SK-N-DZ (cell line): Measurements from ENCODE around the gene SHQ1.

ENCODE experiments used
- DNase-seq: peaks from one replicate; pipeline ENCODE4 v3.0.0-alpha.2; 2015; ENCODE audit warnings: low spot score

SHQ1 gene

DNA sequence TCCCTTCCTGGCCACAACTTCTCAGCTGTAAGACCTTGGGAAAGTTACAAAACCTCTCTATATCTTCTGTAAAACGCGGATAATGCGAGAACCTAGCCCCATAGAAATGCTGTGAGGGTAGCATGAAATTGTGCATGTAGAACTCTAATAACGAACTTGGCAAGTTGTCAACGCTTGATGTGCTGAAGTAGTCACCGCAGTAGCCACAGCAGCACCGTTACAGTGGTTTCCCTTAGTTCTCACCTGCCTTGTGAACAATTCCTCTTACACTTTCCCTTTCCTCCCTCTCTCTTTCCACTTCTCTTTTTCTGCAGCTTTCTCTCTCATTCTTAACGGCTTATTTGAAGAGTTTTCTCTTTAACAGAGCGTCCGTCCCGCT lies 447 bp upstream of the SHQ1 start:
- peak; percentile 9 for DNase-seq

DNA sequence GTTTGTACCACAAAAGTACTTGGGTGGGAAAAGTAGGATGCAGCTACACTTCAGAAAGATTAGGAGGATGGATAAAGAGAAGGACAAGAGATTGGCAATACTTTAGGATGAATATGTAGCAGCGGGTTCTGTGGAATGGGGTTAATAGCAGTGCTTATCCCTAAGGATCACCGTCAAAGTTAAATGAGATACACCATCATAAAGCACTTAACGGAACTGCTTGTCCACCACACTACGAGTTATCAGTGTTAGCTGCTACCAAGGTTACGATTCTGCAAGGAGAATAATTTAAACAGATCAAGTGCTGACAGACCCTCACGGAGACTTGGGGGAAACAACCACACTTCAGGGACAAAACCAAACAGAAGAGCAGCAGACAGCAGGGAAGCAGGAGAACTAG lies 963 bp downstream of the SHQ1 start:
- no peak for DNase-seq

DNA sequence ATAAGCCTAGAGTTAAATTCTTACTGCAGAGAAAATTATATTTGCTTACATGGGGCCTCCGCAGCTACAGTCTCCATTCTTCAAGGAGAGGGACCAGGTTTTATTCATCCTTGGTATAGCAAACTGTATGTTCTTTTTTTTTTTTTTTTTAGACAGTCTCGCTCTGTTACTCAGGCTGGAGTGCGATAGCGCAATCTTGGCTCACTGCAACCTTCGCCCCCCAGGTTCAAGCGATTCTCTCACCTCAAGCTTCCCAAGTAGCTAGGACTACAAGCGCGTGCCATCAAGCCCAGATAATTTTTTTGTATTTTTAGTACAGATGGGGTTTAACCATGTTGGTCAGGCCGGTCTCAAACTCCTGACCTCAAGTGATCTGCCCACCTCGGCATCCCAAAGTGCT lies 2.1 kb downstream of the SHQ1 start:
- DNase-seq, result no peak

DNA sequence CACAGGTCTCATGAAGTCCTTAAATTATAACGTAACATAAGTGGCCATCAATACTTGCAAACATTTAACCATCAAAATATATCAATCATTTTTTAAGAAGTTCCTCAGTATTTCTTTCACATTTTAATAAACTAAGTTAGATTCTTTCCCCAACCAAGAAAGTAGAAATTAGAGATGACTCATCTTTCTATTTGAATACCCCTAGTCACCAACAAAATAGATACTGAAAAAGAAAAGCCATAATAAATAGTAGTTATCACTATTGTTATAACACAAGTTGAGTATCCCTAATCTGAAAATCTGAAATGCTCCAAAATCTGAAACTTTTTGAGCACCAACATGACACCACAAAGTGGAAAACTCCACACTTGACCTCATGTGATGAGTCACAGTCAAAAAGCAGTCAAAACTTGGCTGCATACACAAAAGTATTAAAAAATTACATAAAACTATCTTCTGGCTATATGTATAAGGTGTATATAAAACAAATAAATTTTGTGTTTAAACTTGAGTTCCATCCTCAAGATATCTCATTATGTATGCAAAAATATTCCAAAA lies 3.7 kb downstream of the SHQ1 start:
- DNase-seq, result no peak

DNA sequence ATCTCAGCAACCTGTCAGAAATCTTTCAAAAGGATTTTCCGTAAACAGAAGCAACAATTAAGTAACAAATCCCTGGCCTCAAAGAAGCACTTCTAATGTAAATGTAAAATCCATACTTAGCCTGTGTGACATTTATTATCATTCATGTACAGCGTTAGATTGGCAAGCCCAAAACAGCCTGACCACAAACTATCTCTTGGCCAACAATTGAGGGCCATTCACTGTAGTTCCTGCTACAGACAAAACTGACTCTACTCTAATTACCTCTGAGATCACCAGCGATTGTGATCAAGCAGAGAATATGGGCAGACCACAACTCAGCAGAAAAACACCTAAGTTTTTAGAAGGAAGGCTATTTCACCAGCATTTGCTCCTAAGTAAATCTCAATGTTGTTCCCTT lies 9.2 kb downstream of the SHQ1 start:
- no peak for DNase-seq

DNA sequence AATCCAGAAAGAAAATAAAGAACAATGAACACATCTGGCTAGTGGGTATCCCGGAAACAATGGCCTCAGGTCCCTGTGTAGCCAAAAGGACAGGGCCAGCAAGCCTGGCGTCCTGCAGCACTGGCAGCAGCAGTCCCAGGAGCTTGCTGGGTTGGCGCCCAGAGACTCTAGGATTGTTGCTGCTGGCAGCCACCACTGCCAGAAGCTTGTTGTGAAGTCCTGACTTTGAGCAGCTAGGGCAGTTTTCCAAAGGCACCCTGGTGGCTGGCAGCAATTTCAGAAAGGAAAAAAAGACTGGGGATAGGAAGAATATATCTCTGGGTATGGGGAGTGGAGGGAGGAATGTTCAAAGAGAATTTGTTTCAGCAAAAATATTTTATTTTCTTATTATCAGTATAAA lies 11.3 kb downstream of the SHQ1 start:
- DNase-seq, result no peak

DNA sequence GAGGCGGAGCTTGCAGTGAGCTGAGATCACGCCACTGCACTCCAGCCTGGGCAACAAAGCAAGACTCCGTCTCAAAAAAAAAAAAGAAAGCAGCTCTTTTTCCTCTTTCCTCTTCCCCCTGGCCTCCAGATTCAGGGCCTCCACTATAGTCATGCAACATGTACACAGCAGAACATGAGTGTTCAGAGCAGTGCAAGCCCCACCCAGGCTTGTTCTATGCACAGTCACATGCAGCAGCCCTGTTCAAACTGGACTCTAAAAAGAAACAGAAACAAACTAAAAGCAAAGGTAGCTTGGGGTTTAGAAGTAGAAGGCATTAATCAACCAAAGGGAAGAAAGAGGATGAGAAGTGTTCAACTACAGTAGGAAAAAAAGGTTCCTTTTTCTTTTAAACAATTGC lies 11.8 kb downstream of the SHQ1 start:
- DNase-seq, result no peak

DNA sequence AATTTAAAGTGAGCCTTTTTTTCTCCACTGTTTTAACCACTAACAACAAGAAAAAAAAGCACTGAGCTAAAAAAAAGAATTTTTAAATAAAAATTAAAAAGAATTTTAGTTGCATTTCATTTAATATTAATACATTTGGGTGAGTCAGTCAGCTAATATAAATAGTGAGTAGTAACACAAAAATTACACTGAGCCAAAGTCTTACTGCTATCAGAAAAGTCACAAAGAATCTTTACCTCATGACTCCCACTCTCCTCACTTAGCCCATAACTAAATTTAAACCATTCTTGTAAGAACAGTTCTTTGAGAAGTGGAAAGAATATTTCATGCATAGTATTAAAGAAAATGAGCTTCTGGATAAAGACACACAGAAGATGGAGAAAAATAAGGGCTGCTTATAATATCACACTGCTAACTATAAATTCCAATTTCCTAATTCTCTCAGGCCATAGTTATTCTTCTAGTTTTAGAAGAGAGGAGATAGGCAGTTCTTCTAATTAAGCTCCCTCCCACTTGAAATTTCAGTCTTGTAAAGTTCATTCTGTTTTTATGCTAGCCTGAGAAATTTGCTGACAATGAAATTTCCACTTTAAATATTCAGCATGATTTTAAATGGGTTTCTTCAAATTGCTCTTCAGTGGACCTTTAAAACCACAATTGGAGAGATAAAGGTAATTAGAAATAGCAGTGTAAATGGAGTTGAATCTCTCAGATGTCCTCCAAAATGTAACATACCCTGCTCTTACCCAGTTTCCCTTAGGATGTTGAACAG lies 17.6 kb downstream of the SHQ1 start:
- no peak for DNase-seq

DNA sequence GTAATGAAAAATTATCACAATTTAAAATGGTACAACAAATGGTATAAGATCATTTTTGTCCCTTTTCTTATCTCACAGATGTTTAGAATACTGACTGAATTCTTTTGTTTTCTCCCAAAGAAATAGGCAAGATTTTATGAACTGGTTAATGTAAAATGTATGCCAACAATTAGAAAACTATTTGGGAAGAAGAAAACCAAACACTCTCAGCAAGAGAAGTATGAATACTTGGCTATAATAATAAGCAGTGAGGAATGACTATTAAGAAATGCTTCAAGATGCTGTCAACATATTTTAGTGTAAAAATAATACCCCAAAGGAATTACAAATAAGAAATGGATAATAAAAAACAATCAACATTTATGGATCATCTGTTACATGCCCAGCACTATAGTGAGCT lies 18.5 kb downstream of the SHQ1 start:
- no peak for DNase-seq

DNA sequence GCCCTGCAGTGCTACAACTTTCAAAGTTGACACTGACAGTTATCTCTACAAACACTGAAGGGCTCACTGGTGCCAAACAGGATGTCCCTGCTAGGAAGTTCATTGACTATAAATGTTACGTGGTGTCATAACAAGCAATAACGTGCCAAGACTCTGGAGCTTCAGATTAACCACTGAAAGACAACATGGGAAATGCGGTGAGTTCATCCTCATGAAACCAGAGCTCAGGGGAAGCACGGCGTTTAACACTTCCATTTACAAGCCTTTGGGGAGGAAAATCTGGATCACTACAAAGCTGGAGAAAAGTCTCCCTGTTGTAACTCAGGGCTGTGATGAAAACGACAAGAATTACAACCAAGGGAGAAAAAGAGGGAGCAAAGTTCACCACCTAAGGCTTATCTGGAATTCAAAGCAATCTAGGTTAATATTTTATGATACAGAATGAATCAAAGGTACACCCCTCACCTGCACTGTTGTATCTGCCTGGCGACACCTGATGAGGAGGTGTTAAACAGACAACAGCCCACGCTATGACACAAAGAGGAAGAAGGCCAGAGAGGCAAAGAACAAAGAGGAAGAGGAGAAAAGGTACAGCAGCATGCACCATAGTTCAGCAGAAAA lies 27.0 kb downstream of the SHQ1 start:
- DNase-seq, result no peak

DNA sequence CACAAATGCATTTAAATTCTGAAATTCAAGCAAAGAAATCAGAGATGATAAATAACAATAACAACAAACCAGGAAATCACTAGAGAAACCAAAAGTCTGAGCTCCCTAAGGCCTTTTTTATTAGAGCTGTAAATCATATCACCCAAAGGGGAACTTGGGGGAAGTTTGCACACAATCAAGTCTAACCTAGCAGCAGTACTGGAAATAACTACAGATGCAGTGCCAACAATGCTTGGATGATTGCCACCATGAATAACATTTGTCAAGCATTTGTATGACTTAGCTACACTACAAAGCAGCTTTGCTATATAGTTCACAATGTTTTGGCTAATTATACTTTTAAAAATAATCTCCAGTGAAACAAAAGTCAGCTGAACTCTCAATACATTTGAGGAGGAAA lies 27.8 kb downstream of the SHQ1 start:
- DNase-seq, result no peak

DNA sequence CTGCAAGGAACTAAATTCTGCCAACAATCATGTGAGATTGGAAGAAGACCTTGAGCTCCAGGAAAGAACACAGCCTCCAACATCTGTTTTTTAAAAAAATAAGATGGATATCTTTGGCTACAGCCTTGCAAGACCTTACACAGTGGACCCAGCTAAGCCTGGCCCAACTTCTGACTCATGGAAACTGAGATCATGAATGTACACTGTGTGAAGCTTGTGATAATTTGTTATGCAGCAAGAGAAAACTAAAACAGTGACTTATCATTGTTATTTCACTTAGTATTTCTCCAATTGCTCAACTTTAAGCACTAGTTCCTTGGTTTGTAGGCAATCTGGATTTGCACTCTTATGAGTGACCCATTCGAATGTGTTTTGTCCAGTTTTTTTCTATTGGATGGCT lies 29.3 kb downstream of the SHQ1 start:
- DNase-seq, result no peak

DNA sequence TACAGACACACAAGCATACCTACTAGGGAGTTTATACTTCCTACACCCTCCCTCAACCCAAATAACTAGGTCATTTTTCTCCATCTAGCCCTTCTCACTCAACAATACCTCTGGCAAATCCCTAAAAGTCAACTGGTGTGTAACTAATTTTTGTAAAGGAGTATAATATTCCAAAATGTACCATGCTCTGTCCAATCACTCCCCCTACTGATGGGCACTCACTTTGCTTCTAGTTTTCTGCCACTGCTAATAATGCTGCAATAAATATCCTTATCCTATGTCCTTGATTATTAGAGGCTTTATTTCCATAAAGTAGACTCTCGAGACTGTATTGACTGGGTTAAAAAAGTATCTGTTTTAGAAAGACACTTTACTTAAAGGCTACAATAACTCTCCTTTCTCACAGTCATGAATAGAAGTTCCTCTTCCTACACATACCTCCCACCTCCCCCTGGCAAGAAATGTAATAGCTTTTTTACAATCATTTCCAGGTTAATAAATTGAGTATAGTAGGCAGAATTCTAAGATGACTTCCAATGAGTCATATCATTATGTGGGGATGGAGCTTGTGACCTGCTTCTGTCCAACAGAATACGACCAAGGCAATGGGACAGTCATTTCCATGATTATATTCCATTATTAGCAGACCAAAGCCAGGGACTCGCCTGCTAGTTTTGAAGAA lies 30.0 kb downstream of the SHQ1 start:
- no peak for DNase-seq

DNA sequence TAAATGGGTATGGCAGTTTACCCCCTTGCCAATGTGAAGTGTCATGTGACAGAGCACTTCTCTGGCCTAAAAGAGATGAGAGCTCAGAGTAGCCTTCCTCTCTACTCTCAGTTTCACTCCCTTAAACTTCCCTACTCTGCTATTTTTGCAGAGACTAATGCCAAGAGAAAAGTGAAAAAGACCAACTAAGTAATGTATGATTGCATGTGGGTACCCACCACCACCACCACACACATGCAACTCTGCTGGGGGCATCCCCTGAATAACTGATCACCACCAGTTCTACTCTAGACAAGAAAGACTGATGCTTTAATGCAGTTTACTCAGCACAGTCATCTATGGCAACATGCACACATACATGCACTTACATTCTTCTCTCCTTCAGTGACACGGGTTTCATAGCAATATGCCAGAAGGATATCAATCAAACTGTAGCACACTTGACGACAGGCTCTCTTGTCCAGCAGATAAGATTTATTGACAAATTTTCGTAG lies 31.3 kb downstream of the SHQ1 start:
- DNase-seq, result no peak

DNA sequence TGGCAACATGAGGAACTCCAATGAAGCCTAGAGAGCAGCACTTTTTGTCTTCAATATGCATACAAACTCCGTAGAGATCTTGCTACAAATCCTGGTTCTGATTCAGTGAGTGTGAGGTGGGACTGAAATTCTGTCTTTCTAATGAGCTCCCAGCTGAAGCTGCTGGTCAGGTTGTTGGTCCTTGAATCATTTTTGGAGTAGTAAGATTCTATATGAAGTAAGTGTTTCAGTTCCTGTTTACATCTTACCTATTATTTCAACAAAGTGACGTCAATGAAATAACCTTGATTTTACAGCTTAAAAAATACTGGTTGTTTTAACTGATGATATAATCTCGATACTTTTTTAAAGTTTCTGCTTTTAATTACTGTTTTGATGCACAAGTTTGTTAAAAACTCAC lies 33.9 kb downstream of the SHQ1 start:
- no peak for DNase-seq

DNA sequence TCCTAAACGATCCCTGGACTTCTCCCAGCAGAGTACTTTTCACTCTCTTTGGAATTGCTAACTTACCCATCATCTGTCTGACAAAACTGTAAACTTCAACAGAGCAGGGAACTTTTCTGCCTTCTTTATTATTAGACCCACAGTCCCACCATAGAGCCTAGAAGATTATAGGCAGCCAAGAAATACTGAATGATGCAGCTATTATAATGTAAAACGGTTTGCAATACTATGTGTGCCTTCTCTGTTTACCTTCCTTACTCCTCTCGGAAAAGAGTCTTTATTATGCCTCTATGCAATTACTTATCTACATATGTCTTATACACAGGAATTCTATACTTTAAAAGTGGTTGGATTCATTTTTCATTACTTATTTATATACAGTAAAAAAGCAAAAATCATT lies 36.0 kb downstream of the SHQ1 start:
- no peak for DNase-seq

DNA sequence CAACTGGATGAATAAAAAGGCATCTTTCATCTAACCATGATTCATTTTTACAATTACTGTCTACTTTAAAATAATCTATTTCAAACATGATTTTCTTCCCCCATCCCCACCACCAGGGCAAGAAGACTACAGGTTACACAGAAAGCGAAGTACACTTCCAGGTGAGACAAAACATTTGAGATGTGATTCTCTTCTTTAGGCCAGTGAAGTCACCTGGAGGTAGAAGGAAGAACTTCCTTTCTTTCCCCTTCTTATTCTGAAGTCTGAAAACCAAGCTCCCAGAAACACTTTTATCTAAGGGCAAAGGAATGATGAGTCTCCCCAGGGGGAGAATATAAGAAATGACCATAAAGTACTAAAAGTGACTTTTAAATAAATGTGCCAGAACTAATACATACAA lies 36.7 kb downstream of the SHQ1 start:
- no peak for DNase-seq

DNA sequence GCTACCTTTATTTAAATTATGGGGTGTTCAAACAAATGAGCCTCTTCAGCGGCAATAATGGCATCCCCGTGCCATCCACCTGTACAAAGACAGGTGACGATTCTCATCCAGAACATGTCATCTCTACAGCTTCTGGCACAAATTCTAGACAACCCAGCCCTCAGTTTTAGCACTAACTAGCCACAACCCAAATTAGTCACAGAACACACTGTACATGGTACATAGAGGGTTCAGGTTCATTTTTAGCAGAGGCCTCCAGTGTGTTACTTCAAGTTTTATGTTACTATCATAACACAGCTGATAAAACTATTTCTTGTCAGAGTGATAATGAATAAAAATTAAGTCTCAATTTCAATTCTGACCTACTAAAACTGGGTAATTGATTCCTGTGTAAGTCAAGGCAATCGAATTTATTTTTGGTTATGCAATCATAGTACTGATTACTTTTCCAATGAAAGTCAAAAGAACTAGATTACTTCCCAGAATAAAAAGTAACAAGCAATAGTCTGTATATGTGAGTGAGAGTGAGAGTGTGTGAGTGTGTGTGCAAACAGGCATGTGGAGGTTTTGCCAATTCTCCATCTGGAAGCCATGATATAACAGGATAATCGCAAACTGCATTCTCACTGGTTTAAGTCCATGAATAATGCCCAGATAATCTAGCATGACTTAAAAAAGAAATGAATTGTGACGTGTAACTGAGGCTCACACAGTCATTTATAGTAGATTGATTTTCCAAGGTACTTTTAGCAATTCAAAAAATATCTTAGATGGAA lies 37.4 kb downstream of the SHQ1 start:
- no peak for DNase-seq

DNA sequence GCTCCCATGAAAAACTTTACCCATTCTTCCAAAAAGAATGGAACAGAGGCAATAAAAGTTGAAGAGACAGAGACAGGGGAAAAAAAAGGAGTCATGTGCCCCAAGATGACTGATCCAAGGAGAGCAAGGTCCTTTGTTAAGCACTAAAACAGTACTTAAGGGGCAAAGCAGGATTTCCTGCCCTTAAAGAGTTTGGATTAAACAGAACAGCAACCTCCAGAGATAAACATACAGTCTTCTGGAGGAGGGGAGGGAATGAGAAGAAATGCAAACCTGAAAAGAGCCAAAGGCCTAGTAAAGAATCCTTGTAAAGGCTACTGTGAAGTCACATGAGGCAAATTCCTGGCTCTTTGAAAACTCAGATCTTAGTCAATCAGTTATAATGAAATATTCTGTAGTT lies 38.2 kb downstream of the SHQ1 start:
- no peak for DNase-seq

DNA sequence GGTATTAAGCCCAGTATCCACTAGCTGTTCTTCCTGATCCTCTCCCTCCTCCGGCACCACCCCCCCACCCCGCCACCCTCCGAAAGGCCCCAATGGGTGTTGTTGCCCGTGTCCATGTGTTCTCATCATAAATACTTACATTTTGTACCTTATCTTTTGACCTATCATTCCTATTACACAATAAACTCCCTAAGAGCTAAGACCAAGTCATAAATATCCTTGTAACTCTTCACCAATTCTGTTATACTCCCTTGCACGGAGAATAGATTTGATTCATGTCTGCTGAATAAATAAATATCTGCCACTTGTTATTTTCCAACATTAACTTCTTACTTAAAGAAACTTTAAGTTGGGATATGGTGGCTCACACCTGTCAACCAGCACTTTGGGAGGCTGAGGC lies 43.9 kb downstream of the SHQ1 start:
- DNase-seq, result no peak

DNA sequence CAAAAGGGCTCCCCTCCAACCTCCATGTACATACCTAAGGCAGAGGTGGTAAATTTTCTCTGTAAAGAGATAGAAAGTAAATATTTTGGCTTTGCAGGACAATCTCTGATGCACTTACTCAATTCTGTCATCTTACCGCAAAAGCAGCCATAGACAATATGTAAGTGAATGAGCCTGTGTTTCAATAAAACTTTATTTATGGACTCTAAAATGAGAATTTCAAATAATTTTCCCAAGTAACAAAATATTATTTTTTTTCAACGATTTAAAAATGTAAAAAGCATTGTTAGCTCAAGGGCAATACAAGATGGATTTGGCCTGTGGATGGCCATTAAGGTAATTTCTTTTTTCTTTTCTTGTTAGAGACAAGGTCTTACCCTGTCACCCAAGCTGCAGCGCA lies 44.7 kb downstream of the SHQ1 start:
- no peak for DNase-seq

DNA sequence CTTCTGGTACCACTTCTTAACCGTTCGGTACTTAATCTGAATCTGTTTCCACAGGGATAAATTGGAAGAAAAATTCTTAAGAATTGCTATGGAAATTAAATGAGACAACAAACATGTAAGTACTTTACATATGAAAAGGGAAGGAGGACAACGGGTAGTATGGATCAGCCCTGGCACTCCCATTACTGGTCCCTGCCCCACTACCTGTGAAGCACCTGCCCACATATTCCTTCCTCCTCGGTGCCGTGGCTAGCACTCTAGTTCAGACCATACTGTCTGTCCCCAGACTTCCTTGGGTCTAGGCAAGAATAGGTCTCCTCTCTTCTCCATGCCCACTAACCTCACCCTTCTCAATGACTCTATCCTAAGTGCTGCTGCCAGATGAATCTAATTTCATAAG lies 46.2 kb downstream of the SHQ1 start:
- no peak for DNase-seq
